ENCODE measurements around the gene PCNT. TPM values are rescaled to one million over a fixed set of nuclear protein-coding genes. Genes with fewer than 3 reads are reported as not detected.

The PCNT gene
- total and polyA plus RNA-seq, 2 of the 8 experiments (the other 6 are each of a cell fraction or from before 2014, with no cell fraction given): 9.9 to 45.1 TPM

- H3K36me3 ChIP-seq (ENCODE audit: control insufficient read depth in 2 of 4, insufficient read depth in 4 of 4, low read length in 3 of 4): peaks cover 0 to 25% (median 6%) of the 10 kb centered on the region in 4 experiments; a peak in 5 of 8 replicates
- H3K9me3 ChIP-seq (ENCODE audit: insufficient read depth in 2 of 2, low read depth in 1 of 2, low read length in 1 of 2): no peaks in the 10 kb centered on the region
- peak within 1 kb of the TSS; percentile 44 for H3K18ac ChIP-seq (ENCODE audit: extremely low read depth, low read length)
- H3K4me1 ChIP-seq (replicated peaks in 1 of 4; ENCODE audit: control insufficient read depth in 3 of 4, insufficient read depth in 4 of 4, low read length in 3 of 4): peaks cover 3 to 9% (median 4%) of the 10 kb centered on the region in 4 experiments; a peak in 5 of 7 replicates
- H3K79me2 ChIP-seq (ENCODE audit: control insufficient read depth in 1 of 2, insufficient read depth in 2 of 2, low read length in 2 of 2): peaks cover 14 to 48% of the 10 kb centered on the region in 2 experiments
- WGBS, 2 experiments (ENCODE audit: extremely low coverage in 1 of 2, insufficient coverage in 1 of 2, insufficient read length in 1 of 2, insufficient replicate concordance in 2 of 2, low coverage in 1 of 2, low lambda C conversion rate in 2 of 2, missing lambda C conversion rate in 1 of 2): 1% methylated on average over 18 of the region's 105 CpGs; no CpG with 5 or more reads in 1 of the 2 experiments
- H2BK12ac ChIP-seq (ENCODE audit: low read depth, low read length): no peak within 1 kb of the TSS
- POLR2A ChIA-PET (ENCODE audit: partially characterized antibody): interaction anchor here (1.0 to 2.2 kb wide), 8 partner anchors 9 to 40 kb away, joined by 3 to 6 read pairs (median 5); partner anchors contain the start of genes C21orf58 and PCNT
- H3K4me2 ChIP-seq (ENCODE audit: insufficient read depth in 1 of 2, low read depth in 2 of 2, low read length in 2 of 2): peak within 1 kb of the TSS; percentile 62 to 71
- H2BK15ac ChIP-seq (ENCODE audit: low read length): no peak within 1 kb of the TSS
- no peak within 1 kb of the TSS for H3K23ac ChIP-seq (ENCODE audit: insufficient read length)
- peak within 1 kb of the TSS; percentile 60 to 85 (median 76) for H3K9ac ChIP-seq (replicated peaks in 1 of 4; ENCODE audit: extremely low read depth in 1 of 4, low read depth in 3 of 4, low read length in 3 of 4)
- H4K8ac ChIP-seq (ENCODE audit: extremely low read depth, insufficient read depth, low read length): peak within 1 kb of the TSS; percentile 95
- CTCF ChIA-PET (ENCODE audit: partially characterized antibody): interaction anchor here (1.2 to 2.6 kb wide), 3 partner anchors 20 to 43 kb away, joined by 3 to 9 read pairs (median 4); a partner anchor contains a TSS
- H3K4ac ChIP-seq (replicated peaks; ENCODE audit: insufficient read length, low read depth, low read length): peak within 1 kb of the TSS; percentile 27
- peaks cover 11% of the 10 kb centered on the region for H3K79me1 ChIP-seq (ENCODE audit: low read depth, low read length)
- H3K56ac ChIP-seq (replicated peaks; ENCODE audit: insufficient read length, low read depth, low read length): peak within 1 kb of the TSS; percentile 79
- no peaks in the 10 kb centered on the region for H3K27me3 ChIP-seq (replicated peaks in 1 of 4; ENCODE audit: control insufficient read depth in 3 of 4, extremely low read depth in 1 of 4, insufficient read depth in 3 of 4, low read length in 3 of 4)
- FAIRE-seq (no peak), DNase-seq (ENCODE audit: low read depth in 1 of 2, low spot score in 2 of 2) (peak; percentile 72 to 91)
- H4K91ac ChIP-seq (replicated peaks; ENCODE audit: insufficient read length, low read length): no peak within 1 kb of the TSS
- H2BK5ac ChIP-seq (ENCODE audit: low read depth, low read length): peak within 1 kb of the TSS; percentile 71; the same call in 1 of the 2 replicates
- H3K4me3 ChIP-seq (ENCODE audit: extremely low read depth in 1 of 4, insufficient read depth in 2 of 4, low read depth in 3 of 4, low read length in 4 of 4): peak within 1 kb of the TSS; percentile 55 to 90 (median 74)
- H3K27ac ChIP-seq (ENCODE audit: low read depth, low read length): peak within 1 kb of the TSS; percentile 82
- H4K5ac ChIP-seq (ENCODE audit: insufficient read length, low read depth, low read length): peak within 1 kb of the TSS; percentile 82
- H3K14ac ChIP-seq (ENCODE audit: insufficient read length): no peak within 1 kb of the TSS
- no peak within 1 kb of the TSS for H2BK20ac ChIP-seq (ENCODE audit: low read length)
- peaks cover 4% of the 10 kb centered on the region for H3K23me2 ChIP-seq (ENCODE audit: low read depth, low read length)
- H2AFZ ChIP-seq (ENCODE audit: low read length): no peak within 1 kb of the TSS
- H2AK5ac ChIP-seq (ENCODE audit: low read depth, low read length): no peak within 1 kb of the TSS
- H2BK120ac ChIP-seq (replicated peaks; ENCODE audit: low read depth, low read length): peak within 1 kb of the TSS; percentile 24
- H4K20me1 ChIP-seq (replicated peaks in 1 of 2; ENCODE audit: control insufficient read depth in 1 of 2, insufficient read depth in 2 of 2, low read length in 2 of 2): peaks cover 7 to 15% of the 10 kb centered on the region in 2 experiments
- TF ChIP-seq KDM5A (IDR thresholded peaks at IDR 0.05; ENCODE audit: low read length) (peak; percentile 80), BACH1 (IDR thresholded peaks at IDR 0.05; ENCODE audit: low read length) (no peak; the same call in 1 of the 2 replicates), TBP (IDR thresholded peaks at IDR 0.05; ENCODE audit: low read depth, low read length) (peak; percentile 61; the same call in 1 of the 2 replicates), ASH2L (IDR thresholded peaks at IDR 0.05; ENCODE audit: low read length) (peak; percentile 65), RNF2 (IDR thresholded peaks at IDR 0.05; ENCODE audit: borderline replicate concordance, low read depth, low read length, missing control alignments, poor library complexity, severe bottlenecking) (no peak)
- TF ChIP-seq, protein P1, sequence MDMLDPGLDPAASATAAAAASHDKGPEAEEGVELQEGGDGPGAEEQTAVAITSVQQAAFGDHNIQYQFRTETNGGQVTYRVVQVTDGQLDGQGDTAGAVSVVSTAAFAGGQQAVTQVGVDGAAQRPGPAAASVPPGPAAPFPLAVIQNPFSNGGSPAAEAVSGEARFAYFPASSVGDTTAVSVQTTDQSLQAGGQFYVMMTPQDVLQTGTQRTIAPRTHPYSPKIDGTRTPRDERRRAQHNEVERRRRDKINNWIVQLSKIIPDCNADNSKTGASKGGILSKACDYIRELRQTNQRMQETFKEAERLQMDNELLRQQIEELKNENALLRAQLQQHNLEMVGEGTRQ (IDR thresholded peaks at IDR 0.05; ENCODE audit: low read length): no peak
- TF ChIP-seq, protein P2, sequence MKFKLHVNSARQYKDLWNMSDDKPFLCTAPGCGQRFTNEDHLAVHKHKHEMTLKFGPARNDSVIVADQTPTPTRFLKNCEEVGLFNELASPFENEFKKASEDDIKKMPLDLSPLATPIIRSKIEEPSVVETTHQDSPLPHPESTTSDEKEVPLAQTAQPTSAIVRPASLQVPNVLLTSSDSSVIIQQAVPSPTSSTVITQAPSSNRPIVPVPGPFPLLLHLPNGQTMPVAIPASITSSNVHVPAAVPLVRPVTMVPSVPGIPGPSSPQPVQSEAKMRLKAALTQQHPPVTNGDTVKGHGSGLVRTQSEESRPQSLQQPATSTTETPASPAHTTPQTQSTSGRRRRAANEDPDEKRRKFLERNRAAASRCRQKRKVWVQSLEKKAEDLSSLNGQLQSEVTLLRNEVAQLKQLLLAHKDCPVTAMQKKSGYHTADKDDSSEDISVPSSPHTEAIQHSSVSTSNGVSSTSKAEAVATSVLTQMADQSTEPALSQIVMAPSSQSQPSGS (IDR thresholded peaks at IDR 0.05; ENCODE audit: low read length): no peak
These were observed 38.0 kb upstream of the PCNT start, which contains the start of gene YBEY for GRCh38 chr21:46285761-46286647. Gene YBEY, plus strand, starts transcription at chr21:46286342. Its CDS starts 572 bp downstream, at chr21:46286914.
